ENCODE data around the gene CACNA2D1.

CACNA2D1 gene

GRCh38 chr7:82286096-82286797 lies 157.3 kb downstream of the CACNA2D1 start:
- no peak for DNase-seq (ENCODE audit: low read depth in 2 of 2)

GRCh38 chr7:82284936-82285519 lies 158.5 kb downstream of the CACNA2D1 start:
- no peak for DNase-seq (ENCODE audit: low read depth in 2 of 2)

GRCh38 chr7:82275342-82275741 lies 168.2 kb downstream of the CACNA2D1 start:
- DNase-seq (ENCODE audit: low read depth in 2 of 2): no peak

- DNase-seq (ENCODE audit: low read depth in 2 of 2): no peak
These were observed 168.9 kb downstream of the CACNA2D1 start for GRCh38 chr7:82274681-82275080.

- DNase-seq (ENCODE audit: low read depth in 2 of 2): no peak
These were observed 169.7 kb downstream of the CACNA2D1 start for GRCh38 chr7:82273886-82274285.

- no peak for DNase-seq (ENCODE audit: low read depth in 2 of 2)
These were observed 172.7 kb downstream of the CACNA2D1 start for GRCh38 chr7:82270870-82271269.

GRCh38 chr7:82268632-82269031 lies 174.9 kb downstream of the CACNA2D1 start:
- no peak for DNase-seq (ENCODE audit: low read depth in 2 of 2)

GRCh38 chr7:82266081-82266480 lies 177.5 kb downstream of the CACNA2D1 start:
- no peak for DNase-seq (ENCODE audit: low read depth in 2 of 2)

GRCh38 chr7:82264783-82265305 lies 178.7 kb downstream of the CACNA2D1 start:
- DNase-seq (ENCODE audit: low read depth in 2 of 2): no peak

- no peak for DNase-seq (ENCODE audit: low read depth in 2 of 2)
These were observed 179.4 kb downstream of the CACNA2D1 start for GRCh38 chr7:82263920-82264782.

- DNase-seq (ENCODE audit: low read depth in 2 of 2): no peak
These were observed 185.4 kb downstream of the CACNA2D1 start for GRCh38 chr7:82258181-82258580.

- no peak for DNase-seq (ENCODE audit: low read depth in 2 of 2)
These were observed 186.4 kb downstream of the CACNA2D1 start for GRCh38 chr7:82257118-82257695.

- DNase-seq (ENCODE audit: low read depth in 2 of 2): no peak
These were observed 187.9 kb downstream of the CACNA2D1 start for GRCh38 chr7:82255706-82256105.

GRCh38 chr7:82250598-82250997 lies 193.0 kb downstream of the CACNA2D1 start:
- no peak for DNase-seq (ENCODE audit: low read depth in 2 of 2)

- no peak for DNase-seq (ENCODE audit: low read depth in 2 of 2)
These were observed 193.6 kb downstream of the CACNA2D1 start for GRCh38 chr7:82249979-82250378.

- no peak for DNase-seq (ENCODE audit: low read depth in 2 of 2)
These were observed 195.7 kb downstream of the CACNA2D1 start for GRCh38 chr7:82247814-82248433.

GRCh38 chr7:82244947-82245517 lies 198.5 kb downstream of the CACNA2D1 start:
- no peak for DNase-seq (ENCODE audit: low read depth in 2 of 2)

- no peak for DNase-seq (ENCODE audit: low read depth in 2 of 2)
These were observed 202.2 kb downstream of the CACNA2D1 start for GRCh38 chr7:82241356-82241755.

- no peak for DNase-seq (ENCODE audit: low read depth in 2 of 2)
These were observed 207.9 kb downstream of the CACNA2D1 start for GRCh38 chr7:82235713-82236112.

GRCh38 chr7:82234457-82235049 lies 209.0 kb downstream of the CACNA2D1 start:
- no peak for DNase-seq (ENCODE audit: low read depth in 2 of 2)
